ENCODE results near the gene MCM9. TPM values are rescaled to one million over a fixed set of nuclear protein-coding genes. Genes with fewer than 3 reads are reported as not detected.

Gene MCM9
- total RNA-seq, 1 donor = 11.4 TPM

DNA sequence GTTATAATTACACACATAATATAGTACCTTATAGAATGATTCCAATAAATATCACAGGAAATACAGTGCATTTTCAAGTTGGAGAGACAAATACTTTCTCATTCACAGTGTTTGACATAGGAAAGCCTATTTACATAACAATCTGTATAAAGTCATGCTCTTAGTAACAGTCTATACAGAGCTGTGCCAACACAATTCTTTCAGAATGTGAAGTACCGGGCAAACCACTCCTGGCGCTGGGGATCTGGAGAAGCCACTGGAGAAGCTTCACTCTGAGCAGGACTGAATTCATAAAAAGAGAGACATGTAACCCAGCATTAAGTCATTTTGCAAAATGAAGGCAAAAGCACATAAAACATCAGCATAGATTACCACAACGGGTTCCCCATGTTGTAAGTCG, 24.9 kb upstream of the MCM9 start:
- TF ChIP-seq, protein P1, sequence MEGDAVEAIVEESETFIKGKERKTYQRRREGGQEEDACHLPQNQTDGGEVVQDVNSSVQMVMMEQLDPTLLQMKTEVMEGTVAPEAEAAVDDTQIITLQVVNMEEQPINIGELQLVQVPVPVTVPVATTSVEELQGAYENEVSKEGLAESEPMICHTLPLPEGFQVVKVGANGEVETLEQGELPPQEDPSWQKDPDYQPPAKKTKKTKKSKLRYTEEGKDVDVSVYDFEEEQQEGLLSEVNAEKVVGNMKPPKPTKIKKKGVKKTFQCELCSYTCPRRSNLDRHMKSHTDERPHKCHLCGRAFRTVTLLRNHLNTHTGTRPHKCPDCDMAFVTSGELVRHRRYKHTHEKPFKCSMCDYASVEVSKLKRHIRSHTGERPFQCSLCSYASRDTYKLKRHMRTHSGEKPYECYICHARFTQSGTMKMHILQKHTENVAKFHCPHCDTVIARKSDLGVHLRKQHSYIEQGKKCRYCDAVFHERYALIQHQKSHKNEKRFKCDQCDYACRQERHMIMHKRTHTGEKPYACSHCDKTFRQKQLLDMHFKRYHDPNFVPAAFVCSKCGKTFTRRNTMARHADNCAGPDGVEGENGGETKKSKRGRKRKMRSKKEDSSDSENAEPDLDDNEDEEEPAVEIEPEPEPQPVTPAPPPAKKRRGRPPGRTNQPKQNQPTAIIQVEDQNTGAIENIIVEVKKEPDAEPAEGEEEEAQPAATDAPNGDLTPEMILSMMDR (IDR thresholded peaks at IDR 0.05; ENCODE audit: insufficient read depth, low read length) = no peak
- no peak for DNase-seq (ENCODE audit: low read depth)
- no peak overlapping the region for H3K4me3 ChIP-seq (ENCODE audit: low read depth, low read length)

DNA sequence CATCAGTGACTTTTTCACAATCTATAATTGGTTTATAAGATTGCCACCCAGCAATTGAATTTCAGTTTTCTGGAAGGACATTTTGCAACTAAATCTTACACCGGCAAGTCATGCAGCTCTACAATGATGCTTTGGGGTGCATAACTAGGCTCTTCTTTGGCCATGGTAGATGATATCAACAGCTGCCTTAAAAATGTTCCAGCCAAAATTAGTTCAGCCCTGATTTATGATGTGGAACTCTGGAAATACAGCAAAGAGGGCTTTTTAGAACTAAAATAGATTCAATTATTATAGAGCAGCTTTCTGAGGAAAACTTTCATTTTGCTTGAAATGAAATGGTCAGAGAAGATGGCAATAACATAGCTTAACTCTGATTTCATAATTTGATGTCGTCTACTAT, 18.4 kb upstream of the MCM9 start:
- no peak overlapping the region for H3K4me3 ChIP-seq (ENCODE audit: low read depth, low read length)
- TF ChIP-seq, protein P1 (IDR thresholded peaks at IDR 0.05; ENCODE audit: insufficient read depth, low read length) = no peak
- no peak for DNase-seq (ENCODE audit: low read depth)

DNA sequence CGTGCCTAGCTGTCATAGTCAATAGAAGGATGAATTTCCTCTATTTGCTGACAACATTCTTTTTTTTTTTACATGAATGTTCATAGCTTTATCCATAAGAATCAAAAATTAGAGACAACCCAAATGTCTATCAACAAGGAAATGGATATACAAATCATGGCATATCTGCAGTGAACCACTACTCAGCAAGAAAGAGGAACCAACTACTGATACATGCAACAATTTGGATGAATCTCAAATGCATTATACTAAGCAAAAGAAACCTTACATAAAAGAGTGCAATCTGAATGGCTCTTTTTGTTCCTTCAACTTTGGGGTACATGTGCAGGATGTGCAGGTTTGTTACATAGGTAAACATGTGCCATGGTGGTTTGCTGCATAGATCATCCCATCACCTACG, 17.7 kb upstream of the MCM9 start:
- TF ChIP-seq, protein P1 (IDR thresholded peaks at IDR 0.05; ENCODE audit: insufficient read depth, low read length) = no peak
- DNase-seq (ENCODE audit: low read depth) = no peak
- no peak overlapping the region for H3K4me3 ChIP-seq (ENCODE audit: low read depth, low read length)

DNA sequence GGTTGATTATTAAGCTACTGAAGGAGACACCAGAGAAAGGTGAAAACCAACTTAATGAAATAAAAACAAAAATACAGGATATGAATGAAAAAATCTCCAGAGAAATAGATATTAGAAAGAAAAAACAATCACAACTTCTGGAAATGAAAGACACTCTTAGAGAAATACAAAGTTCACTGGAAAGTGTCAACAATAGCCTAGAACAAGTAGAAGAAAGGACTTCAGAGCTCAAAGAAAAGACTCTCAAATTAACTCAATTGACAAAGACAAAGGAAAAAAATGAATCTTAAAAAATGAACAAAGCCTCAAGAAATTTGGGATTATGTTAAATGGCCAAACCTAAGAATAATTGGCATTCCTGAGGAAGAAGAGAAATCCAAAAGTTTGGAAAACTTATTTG, 10.3 kb upstream of the MCM9 start:
- TF ChIP-seq, protein P1 (IDR thresholded peaks at IDR 0.05; ENCODE audit: insufficient read depth, low read length) = no peak
- no peak overlapping the region for H3K4me3 ChIP-seq (ENCODE audit: low read depth, low read length)
- no peak for DNase-seq (ENCODE audit: low read depth)

- no peak for DNase-seq (ENCODE audit: low read depth)
- no peak overlapping the region for H3K4me3 ChIP-seq (ENCODE audit: low read depth, low read length)
- TF ChIP-seq, protein P1 (IDR thresholded peaks at IDR 0.05; ENCODE audit: insufficient read depth, low read length) = no peak
Measured at GRCh38 chr6:118940770-118941169, 5.8 kb upstream of the MCM9 start.

DNA sequence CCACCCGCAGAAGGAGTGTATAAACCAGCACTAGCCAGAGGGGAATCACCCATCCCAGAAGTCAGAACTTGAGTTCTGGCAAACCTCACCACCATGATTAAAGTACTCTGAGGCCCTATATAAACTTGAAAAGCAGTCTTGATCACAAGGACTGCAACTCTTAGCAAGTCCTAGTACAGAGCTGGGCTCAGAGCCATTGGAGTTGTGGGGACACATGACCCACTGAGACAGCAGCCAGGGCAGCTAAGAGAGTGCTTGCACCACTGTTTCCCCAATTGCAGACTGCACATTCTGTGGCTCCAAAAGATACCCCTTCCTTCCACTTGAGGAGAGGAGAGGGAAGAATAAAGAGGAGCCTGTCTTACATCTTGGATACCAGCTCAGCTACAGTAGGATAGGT, 4.7 kb upstream of the MCM9 start:
- TF ChIP-seq, protein P1 (IDR thresholded peaks at IDR 0.05; ENCODE audit: insufficient read depth, low read length) = no peak
- no peak overlapping the region for H3K4me3 ChIP-seq (ENCODE audit: low read depth, low read length)
- no peak for DNase-seq (ENCODE audit: low read depth)

- no peak for DNase-seq (ENCODE audit: low read depth)
- TF ChIP-seq, protein P1 (IDR thresholded peaks at IDR 0.05; ENCODE audit: insufficient read depth, low read length) = no peak
- H3K4me3 ChIP-seq (ENCODE audit: low read depth, low read length) = no peak overlapping the region
Measured at GRCh38 chr6:118935978-118936703, 1.2 kb upstream of the MCM9 start.
